HG03439 (cell line): Measurements from ENCODE around the gene CELF5.
"Not testable (repeated sequence)": the region's sequence is repeated elsewhere in the genome, so short reads cannot be mapped to it uniquely, and the experiment has no call there.

Source experiments
- ATAC-seq: cut with Tn5 transposase; IDR thresholded peaks from one replicate; pipeline ENCODE4 v1.9.1; 2021; ENCODE audit warnings: mild to moderate bottlenecking, moderate library complexity; ENCODE audit not compliant: unreplicated experiment

Gene CELF5

GRCh38 chr19:3316659-3317207, 92.3 kb downstream of the CELF5 start:
- ATAC-seq, result no peak

- ATAC-seq, result no peak
Observed at GRCh38 chr19:3319643-3320353, 95.3 kb downstream of the CELF5 start.

GRCh38 chr19:3320354-3320670, 95.9 kb downstream of the CELF5 start:
- ATAC-seq, result no peak

GRCh38 chr19:3320853-3321252, 96.4 kb downstream of the CELF5 start:
- no peak for ATAC-seq

- no peak for ATAC-seq
Observed at GRCh38 chr19:3321696-3322095, 97.2 kb downstream of the CELF5 start.

- no peak for ATAC-seq
Observed at GRCh38 chr19:3322199-3322978, 97.9 kb downstream of the CELF5 start.

GRCh38 chr19:3323026-3323425, 98.6 kb downstream of the CELF5 start:
- ATAC-seq, result no peak

- no peak for ATAC-seq
Observed at GRCh38 chr19:3323658-3324057, 99.2 kb downstream of the CELF5 start.

GRCh38 chr19:3324405-3324856, 100.0 kb downstream of the CELF5 start:
- ATAC-seq, result no peak

- no peak for ATAC-seq
Observed at GRCh38 chr19:3325451-3325850, 101.0 kb downstream of the CELF5 start.

GRCh38 chr19:3328743-3329142, 104.3 kb downstream of the CELF5 start:
- no peak for ATAC-seq

- no peak for ATAC-seq
Observed at GRCh38 chr19:3330047-3330446, 105.6 kb downstream of the CELF5 start.

GRCh38 chr19:3332232-3332631, 107.8 kb downstream of the CELF5 start:
- not testable (repeated sequence) for ATAC-seq

- no peak for ATAC-seq
Observed at GRCh38 chr19:3333020-3333583, 108.6 kb downstream of the CELF5 start.

GRCh38 chr19:3333662-3334061, 109.2 kb downstream of the CELF5 start:
- ATAC-seq, result no peak

GRCh38 chr19:3334749-3335430, 110.4 kb downstream of the CELF5 start:
- not testable (repeated sequence) for ATAC-seq

- no peak for ATAC-seq
Observed at GRCh38 chr19:3335431-3336350, 111.2 kb downstream of the CELF5 start.

- no peak for ATAC-seq
Observed at GRCh38 chr19:3336351-3336679, 111.9 kb downstream of the CELF5 start.

- no peak for ATAC-seq
Observed at GRCh38 chr19:3336680-3337523, 112.4 kb downstream of the CELF5 start.
